B cell (primary cell): ENCODE measurements around the gene CD99L2. TPM values are rescaled to one million over a fixed set of nuclear protein-coding genes. Genes with fewer than 3 reads are reported as not detected.

Experiments used
- ATAC-seq: fragments of 200-7000 bp; cut with Tn5 transposase; one replicate; pipeline ENCODE4 v1.10.0; 2021; ENCODE audit warnings: low read depth, mild to moderate bottlenecking, moderate number of reproducible peaks, moderate library complexity
- CTCF ChIA-PET: fragments of 350-600 bp; sonication (Branson Sonifier 250); formaldehyde crosslinking; loops from one replicate; lab custom pipeline; 2021; ENCODE audit warnings: antibody characterized with exemption, inconsistent platforms; lab: Charles Lee
- POLR2A ChIA-PET: fragments of 350-600 bp; sonication (Branson Sonifier 250); formaldehyde crosslinking; loops from one replicate; lab custom pipeline; 2021; ENCODE audit warnings: antibody characterized with exemption; lab: Charles Lee
- DNase-seq: peaks from one replicate; pipeline ENCODE4 v3.0.0; 2013
- H2AFZ ChIP-seq: 2 replicates; pipeline ENCODE4 v1.6.1; 2012; ENCODE audit warnings: mild to moderate bottlenecking, low read depth, low read length; ENCODE audit not compliant: insufficient read depth, poor library complexity, severe bottlenecking
- H3K27ac ChIP-seq, 2 donors: 1 replicate in 1 of 2; 2 replicates in 1 of 2; pipeline ENCODE4 v1.5.1; 2012 to 2013; ENCODE audit warnings: low read length in 2 of 2, mild to moderate bottlenecking in 2 of 2, moderate library complexity in 1 of 2
- H3K27me3 ChIP-seq, 4 experiments: fragments of 200-600 bp in 1 of 4; sonication (generic) in 1 of 4; replicated peaks in 1 of 4; 1 replicate in 2 of 4; 2 replicates in 2 of 4; pipeline versions ENCODE4 v1.6.1 to v1.7.0; 2013 to 2016; ENCODE audit warnings: low read length in 3 of 4, mild to moderate bottlenecking in 2 of 4, mixed read lengths in 1 of 4, moderate library complexity in 1 of 4; ENCODE audit not compliant: insufficient read depth in 4 of 4, control insufficient read depth in 3 of 4; ENCODE audit errors: control extremely low read depth in 1 of 4
- H3K36me3 ChIP-seq, 2 experiments: replicated peaks in 1 of 2; 1 replicate in 1 of 2; 2 replicates in 1 of 2; pipeline versions ENCODE4 v1.6.1 to v1.7.1; 2013; ENCODE audit warnings: low read length in 1 of 2; ENCODE audit not compliant: insufficient read depth in 2 of 2, control insufficient read depth in 1 of 2; ENCODE audit errors: control extremely low read depth in 1 of 2, extremely low read depth in 1 of 2
- H3K4me1 ChIP-seq, 2 donors: fragments of 200-600 bp in 1 of 2; sonication (generic) in 1 of 2; 1 replicate in 1 of 2; 2 replicates in 1 of 2; pipeline versions ENCODE4 v1.5.1 to v1.6.1; 2013 to 2017; ENCODE audit warnings: low read length in 2 of 2; ENCODE audit not compliant: control insufficient read depth in 2 of 2, insufficient read depth in 2 of 2
- H3K4me2 ChIP-seq: replicated peaks from 2 replicates; pipeline ENCODE3; 2012; ENCODE audit warnings: mild to moderate bottlenecking, low read depth, low read length; ENCODE audit not compliant: poor library complexity, severe bottlenecking
- H3K4me3 ChIP-seq, 5 experiments: fragments of 200-600 bp in 1 of 5; sonication (generic) in 1 of 5; 1 replicate in 3 of 5; 2 replicates in 2 of 5; pipeline versions ENCODE4 v1.5.1 to v1.7.0; 2011 to 2016; ENCODE audit warnings: low read length in 4 of 5, mild to moderate bottlenecking in 4 of 5, low read depth in 2 of 5, control low read depth in 1 of 5, moderate library complexity in 1 of 5; ENCODE audit not compliant: insufficient read depth in 1 of 5; ENCODE audit errors: control extremely low read depth in 1 of 5, extremely low read depth in 1 of 5
- H3K79me2 ChIP-seq: fragments of 200-600 bp; sonication (generic); one replicate; pipeline ENCODE4 v1.6.0; 2016; ENCODE audit warnings: low read length; ENCODE audit not compliant: control insufficient read depth, insufficient read depth
- H3K9ac ChIP-seq: fragments of 200-600 bp; sonication (generic); 2 replicates; pipeline ENCODE4 v1.6.1; 2017; ENCODE audit warnings: mild to moderate bottlenecking, low read length, moderate library complexity
- H3K9me3 ChIP-seq, 3 donors: one replicate each; pipeline versions ENCODE4 v1.6.1 to v1.7.1; 2013; ENCODE audit warnings: low read length in 2 of 3; ENCODE audit not compliant: control insufficient read depth in 2 of 3, insufficient read depth in 1 of 3; ENCODE audit errors: control extremely low read depth in 1 of 3
- H4K20me1 ChIP-seq: 2 replicates; pipeline ENCODE4 v1.6.0; 2012; ENCODE audit warnings: mild to moderate bottlenecking, low read length; ENCODE audit not compliant: insufficient read depth, control insufficient read depth, poor library complexity, severe bottlenecking
- H3K27ac Mint-ChIP-seq: one replicate; pipeline ENCODE4 v1.8.0; 2021; ENCODE audit warnings: mixed read lengths
- H3K27me3 Mint-ChIP-seq: one replicate; pipeline ENCODE4 v1.8.0; 2021; ENCODE audit warnings: mixed read lengths
- H3K4me1 Mint-ChIP-seq: one replicate; pipeline ENCODE4 v1.8.0; 2021; ENCODE audit warnings: mixed read lengths
- H3K4me3 Mint-ChIP-seq: one replicate; pipeline ENCODE4 v1.8.0; 2021; ENCODE audit warnings: mixed read lengths
- H3K9me3 Mint-ChIP-seq: one replicate; pipeline ENCODE4 v1.8.0; 2022; ENCODE audit warnings: mixed read lengths; ENCODE audit not compliant: insufficient read depth
- EZH2 ChIP-seq: IDR thresholded peaks from 2 replicates; pipeline ENCODE4 v1.6.1; 2012; ENCODE audit warnings: borderline replicate concordance, low read depth, mild to moderate bottlenecking, moderate library complexity, low read length; ENCODE audit not compliant: insufficient read depth, poor library complexity, severe bottlenecking
- WGBS: methylation state at CpG from one replicate; pipeline ENCODE4 v1.1.5; 2013; ENCODE audit warnings: missing lambda C conversion rate; ENCODE audit not compliant: insufficient coverage; 5-methylcytosine and 5-hydroxymethylcytosine counted together
- intact Hi-C: fragments of 100-400 bp; cut with micrococcal nuclease; formaldehyde crosslinking; loops from one replicate; pipeline ENCODE4 v1.10.0; 2022
- polyA plus RNA-seq: library from polyadenylated mRNA; depleted of rRNA; stranded (reverse); fragments of >200 nt; gene quantifications from 2 replicates; pipeline ENCODE4 v1.2.3, GENCODE V29; 2012
- total RNA-seq, 2 donors: library from RNA; stranded (reverse); fragments of 120-200 nt in 1 of 2; gene quantifications; 1 replicate in 1 of 2; 2 replicates in 1 of 2; pipeline versions ENCODE4 v1.2.3 to v1.2.4, GENCODE V29; 2013 to 2022
- TF ChIP-seq, protein P1 (sequence below): fragments of 200-600 bp; IDR thresholded peaks from one replicate; pipeline ENCODE4 v1.8.0; 2022; ENCODE audit warnings: antibody characterized with exemption, mild to moderate bottlenecking

Gene CD99L2
- total and polyA plus RNA-seq, 2 donors (not counting 1 experiment from before 2014, with no cell fraction given): 8.7 to 17.8 TPM

DNA sequence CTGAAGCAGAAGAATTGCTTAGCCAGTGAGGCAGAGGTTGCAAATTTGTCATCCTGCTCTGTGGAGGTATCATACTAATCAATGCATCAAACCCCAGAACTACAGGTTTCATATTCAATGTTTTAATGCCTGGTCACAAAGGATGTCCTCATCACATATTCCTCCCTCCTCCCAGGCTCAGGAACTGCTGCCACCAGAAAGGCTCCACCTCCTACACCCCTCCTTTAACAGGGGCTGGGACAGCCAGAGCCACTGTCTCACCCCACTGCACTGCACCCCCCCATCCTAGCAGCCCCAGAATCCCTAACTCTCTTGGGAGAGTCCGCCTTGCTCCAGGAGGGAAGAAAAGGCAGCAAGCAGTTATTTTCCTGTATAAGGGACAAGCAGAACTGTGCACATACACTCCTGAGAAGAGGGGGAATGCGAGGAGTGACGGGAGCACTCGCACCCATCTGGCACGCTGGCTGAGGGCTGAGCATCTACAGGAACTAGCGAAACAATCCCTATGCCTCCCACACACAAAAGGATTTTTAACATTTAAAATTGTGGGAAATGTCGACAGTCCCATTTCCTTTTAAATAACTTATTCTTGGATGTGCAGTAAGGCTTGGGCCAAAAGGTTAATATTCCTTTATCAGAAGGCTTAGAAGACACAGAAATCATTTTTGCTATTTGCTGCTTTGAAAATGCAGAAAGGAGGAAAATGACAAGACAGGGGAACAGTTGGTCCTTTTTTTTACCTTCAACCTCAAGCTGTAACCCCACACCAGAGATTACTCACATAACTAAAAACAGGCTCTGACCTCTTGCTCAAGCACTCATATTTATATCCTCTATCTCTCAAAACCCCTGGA, 27.8 kb downstream of the CD99L2 start:
- Histone ChIP-seq H3K27me3 (no peaks in the 10 kb centered on the region), H3K36me3 (no peaks in the 10 kb centered on the region), H3K4me3 (no peak overlapping the region), H2AFZ (no peak overlapping the region), H3K4me1 (peaks cover 4 to 5% of the 10 kb centered on the region in 2 donors), H4K20me1 (no peaks in the 10 kb centered on the region), H3K9ac (no peak overlapping the region), H3K4me2 (no peak overlapping the region), H3K79me2 (no peaks in the 10 kb centered on the region), H3K9me3 (no peaks in the 10 kb centered on the region), H3K27ac (no peak overlapping the region)
- ATAC-seq (no peak), DNase-seq (no peak)
- TF ChIP-seq, protein P1, sequence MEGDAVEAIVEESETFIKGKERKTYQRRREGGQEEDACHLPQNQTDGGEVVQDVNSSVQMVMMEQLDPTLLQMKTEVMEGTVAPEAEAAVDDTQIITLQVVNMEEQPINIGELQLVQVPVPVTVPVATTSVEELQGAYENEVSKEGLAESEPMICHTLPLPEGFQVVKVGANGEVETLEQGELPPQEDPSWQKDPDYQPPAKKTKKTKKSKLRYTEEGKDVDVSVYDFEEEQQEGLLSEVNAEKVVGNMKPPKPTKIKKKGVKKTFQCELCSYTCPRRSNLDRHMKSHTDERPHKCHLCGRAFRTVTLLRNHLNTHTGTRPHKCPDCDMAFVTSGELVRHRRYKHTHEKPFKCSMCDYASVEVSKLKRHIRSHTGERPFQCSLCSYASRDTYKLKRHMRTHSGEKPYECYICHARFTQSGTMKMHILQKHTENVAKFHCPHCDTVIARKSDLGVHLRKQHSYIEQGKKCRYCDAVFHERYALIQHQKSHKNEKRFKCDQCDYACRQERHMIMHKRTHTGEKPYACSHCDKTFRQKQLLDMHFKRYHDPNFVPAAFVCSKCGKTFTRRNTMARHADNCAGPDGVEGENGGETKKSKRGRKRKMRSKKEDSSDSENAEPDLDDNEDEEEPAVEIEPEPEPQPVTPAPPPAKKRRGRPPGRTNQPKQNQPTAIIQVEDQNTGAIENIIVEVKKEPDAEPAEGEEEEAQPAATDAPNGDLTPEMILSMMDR: no peak
- Mint-ChIP-seq H3K4me3 (no peak overlapping the region), H3K27me3 (no peaks in the 10 kb centered on the region), H3K27ac (no peak overlapping the region), H3K4me1 (peaks cover 42% of the 10 kb centered on the region), H3K9me3 (no peaks in the 10 kb centered on the region)
- ChIA-PET POLR2A (no interaction called here), CTCF (no interaction called here)
- WGBS: no CpG with 5 or more reads among the region's 7 CpGs
- intact Hi-C loops: no loop called here

DNA sequence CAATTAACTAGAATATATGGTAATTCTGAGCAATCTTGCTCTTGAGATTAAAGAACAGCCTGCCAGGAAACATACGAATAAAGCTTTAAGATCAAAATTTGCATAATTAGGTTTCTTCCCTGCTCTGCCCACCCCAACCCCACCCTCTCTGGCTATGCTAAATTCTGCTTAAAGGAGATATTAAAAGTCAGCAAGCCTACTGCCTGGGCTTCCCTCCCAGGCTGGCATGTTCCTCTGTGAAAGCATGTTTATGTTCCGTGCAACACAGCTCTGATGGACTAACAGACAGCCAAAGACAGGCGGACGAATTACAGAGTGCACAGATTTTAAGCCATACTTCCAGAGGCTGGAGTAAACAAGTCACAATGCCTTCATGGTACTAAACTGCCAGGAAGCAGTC, 28.4 kb downstream of the CD99L2 start:
- no peak for ATAC-seq
- no peak for TF ChIP-seq EZH2
- TF ChIP-seq, protein P1: no peak
- no CpG with 5 or more reads among the region's 4 CpGs for WGBS
- Histone ChIP-seq H4K20me1 (no peaks in the 10 kb centered on the region), H2AFZ (no peak overlapping the region), H3K4me3 (no peak overlapping the region), H3K27me3 (no peaks in the 10 kb centered on the region), H3K4me1 (peaks cover 4 to 5% of the 10 kb centered on the region in 2 donors), H3K4me2 (no peak overlapping the region), H3K9ac (no peak overlapping the region), H3K36me3 (no peaks in the 10 kb centered on the region), H3K9me3 (no peaks in the 10 kb centered on the region), H3K79me2 (no peaks in the 10 kb centered on the region), H3K27ac (no peak overlapping the region)
- CTCF ChIA-PET: no interaction called here
- Mint-ChIP-seq H3K4me3 (no peak overlapping the region), H3K27ac (no peak overlapping the region), H3K27me3 (no peaks in the 10 kb centered on the region), H3K4me1 (peaks cover 39% of the 10 kb centered on the region), H3K9me3 (no peaks in the 10 kb centered on the region)
- DNase-seq: no peak
- POLR2A ChIA-PET: no interaction called here
- intact Hi-C loops: no loop called here
